GM12873 (cell line): Measurements from ENCODE around the gene FBXL7.

Experiments
- CTCF ChIP-seq: IDR thresholded peaks from 2 replicates; pipeline ENCODE4 v1.5.1; 2012; ENCODE audit warnings: low read depth, mild to moderate bottlenecking, moderate library complexity, low read length, control low read depth; ENCODE audit not compliant: insufficient read depth; ENCODE audit errors: missing control alignments

Gene FBXL7

GRCh38 chr5:15893866-15894265 lies 393.9 kb downstream of the FBXL7 start:
- TF ChIP-seq CTCF, result no peak

GRCh38 chr5:15897656-15898055 lies 397.7 kb downstream of the FBXL7 start:
- no peak for TF ChIP-seq CTCF

GRCh38 chr5:15898641-15899040 lies 398.7 kb downstream of the FBXL7 start:
- TF ChIP-seq CTCF, result no peak

GRCh38 chr5:15899481-15899880 lies 399.5 kb downstream of the FBXL7 start:
- no peak for TF ChIP-seq CTCF

DNA sequence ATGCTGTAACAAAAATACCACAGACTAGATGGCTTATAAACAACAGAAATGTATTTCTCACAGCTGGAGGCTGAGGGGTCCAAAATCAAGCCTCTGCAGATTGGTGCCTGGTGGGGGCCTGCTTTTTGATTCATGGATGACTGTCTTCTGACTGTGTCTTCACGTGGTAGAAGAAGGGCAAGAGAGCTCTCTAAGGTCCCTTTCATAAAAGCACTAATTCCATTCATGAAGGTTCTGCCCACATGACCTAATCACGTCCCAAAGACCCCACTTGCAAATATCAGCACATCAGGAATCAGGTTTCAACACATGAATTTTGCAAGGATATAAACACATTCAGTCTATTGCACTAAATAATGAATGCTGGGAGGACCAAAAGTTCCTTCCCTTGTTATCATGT lies 401.2 kb downstream of the FBXL7 start:
- no peak for TF ChIP-seq CTCF

DNA sequence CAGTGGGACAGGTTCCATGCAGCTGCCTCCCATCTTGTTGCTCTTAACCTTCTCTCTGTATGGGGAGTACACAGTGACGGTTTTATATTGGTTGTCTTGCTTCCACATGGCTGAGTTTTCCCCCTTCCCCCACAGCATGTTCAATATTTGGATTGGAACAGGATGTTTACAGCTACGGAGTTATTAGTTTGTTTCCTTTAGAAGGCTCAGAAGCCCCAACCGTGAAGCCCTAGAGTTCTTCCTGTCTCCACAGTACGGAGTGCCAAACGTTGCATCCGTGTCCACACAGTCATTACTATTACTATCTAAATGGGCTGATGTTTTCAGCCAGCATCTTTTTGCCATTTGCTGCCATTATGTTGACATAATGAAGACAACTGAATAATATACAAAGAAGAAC lies 402.1 kb downstream of the FBXL7 start:
- no peak for TF ChIP-seq CTCF

DNA sequence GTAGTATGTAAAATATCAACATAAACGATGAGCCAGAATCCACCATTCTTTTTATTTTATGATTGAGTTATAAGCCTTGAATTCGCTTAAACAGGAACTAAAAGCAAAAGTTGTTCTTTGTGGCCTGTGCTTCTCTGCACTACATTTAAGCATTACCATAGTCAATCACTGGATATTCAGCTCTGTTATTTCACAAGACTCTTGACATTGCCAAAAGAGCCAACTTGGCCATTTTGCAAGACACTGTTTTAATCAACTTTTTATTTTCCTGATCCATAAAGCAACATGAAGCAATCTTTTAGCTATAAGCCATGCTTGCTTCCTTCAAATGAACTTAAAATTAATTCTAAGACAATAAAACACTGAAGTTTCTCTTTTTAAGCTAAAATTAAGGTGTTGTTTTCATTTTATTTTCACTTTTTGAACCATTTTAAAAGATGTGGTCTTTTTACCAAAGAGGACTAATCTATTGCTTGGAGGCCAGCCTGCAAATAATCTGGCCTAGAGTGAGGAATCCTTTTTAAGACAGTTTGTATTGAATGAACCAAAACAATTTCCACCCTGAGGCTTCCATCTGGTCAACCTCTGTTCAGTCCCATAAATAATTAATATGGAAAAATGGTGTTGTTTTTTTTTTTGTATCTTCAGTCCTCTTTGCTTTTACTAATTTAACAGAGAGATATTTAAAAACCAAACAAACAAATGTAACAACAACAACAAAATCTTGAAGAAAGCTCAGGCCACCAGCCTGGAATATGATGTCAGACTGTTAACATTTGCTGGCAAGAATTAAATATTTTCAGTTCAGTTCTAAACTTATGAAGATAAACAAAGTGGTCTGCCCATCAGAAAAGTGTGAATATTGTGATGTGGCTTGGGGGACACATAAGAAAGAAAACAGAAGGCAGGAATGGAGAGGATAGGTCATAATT lies 405.2 kb downstream of the FBXL7 start:
- no peak for TF ChIP-seq CTCF
